HG03039 (cell line): ENCODE measurements around the gene VEPH1.

Experiments
- ATAC-seq: cut with Tn5 transposase; IDR thresholded peaks from one replicate; pipeline ENCODE4 v1.9.1; 2021; ENCODE audit warnings: mild to moderate bottlenecking, moderate library complexity; ENCODE audit not compliant: unreplicated experiment

VEPH1 gene

DNA sequence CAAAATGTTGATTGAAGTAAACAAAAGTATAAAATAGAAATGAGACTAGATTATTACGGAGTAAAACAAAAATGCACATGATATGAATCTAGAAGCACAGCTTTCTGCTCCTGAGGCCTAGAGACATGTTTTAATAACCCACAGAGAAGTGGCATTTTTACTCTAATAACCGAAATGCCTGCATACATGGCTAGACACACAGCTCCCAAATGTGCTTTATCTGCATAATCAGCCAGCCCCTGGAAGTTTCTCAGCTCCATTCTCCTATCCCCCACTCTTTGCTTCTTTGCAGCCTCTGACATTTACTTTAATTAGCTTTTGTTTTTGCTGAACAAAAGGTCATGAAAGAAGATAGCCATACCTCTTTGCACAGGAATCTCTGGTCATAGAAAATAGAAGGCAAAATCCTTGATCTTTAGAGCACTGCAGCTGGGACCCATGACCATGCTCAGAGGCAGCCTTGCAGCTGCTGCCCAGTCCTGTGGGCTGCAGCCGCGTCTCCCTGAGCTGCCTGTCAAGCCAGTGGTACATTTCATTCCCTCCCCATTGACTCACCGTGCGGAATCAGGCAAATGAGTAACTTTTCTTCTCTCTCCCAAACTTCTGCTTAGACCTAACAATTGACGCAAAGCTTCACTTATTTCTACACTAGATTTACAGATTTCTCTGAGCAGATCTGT lies at the start of gene VEPH1:
Gene VEPH1 (minus strand): TSS at position 501 of the 680 bp plus-strand sequence. CDS start 8,067 bp downstream, outside the sequence.
- ATAC-seq, result no peak

DNA sequence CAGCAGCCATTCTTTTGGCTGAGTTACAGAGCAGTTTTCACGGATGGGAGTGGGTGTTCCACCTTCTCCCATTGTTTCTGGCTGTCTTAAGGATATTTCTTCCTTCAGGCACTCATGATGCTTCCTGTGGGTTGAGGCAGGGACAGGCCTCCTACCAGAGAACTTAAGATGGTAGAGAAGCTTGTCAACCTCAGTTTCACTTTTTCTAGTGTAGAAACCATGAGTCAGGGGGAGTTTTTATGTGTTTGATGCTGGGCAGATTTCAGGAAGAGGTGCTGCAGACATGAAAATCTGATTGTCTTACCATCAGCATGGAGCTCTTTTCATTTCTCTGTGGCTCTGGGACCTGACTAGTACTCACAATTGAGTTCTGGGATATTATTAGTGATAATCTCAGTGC lies 48.7 kb upstream of the VEPH1 start:
- ATAC-seq, result no peak

GRCh38 chr3:157549498-157549897 lies 46.3 kb upstream of the VEPH1 start:
- ATAC-seq, result no peak

GRCh38 chr3:157544501-157545130 lies 41.4 kb upstream of the VEPH1 start:
- no peak for ATAC-seq

GRCh38 chr3:157543501-157544035 lies 40.4 kb upstream of the VEPH1 start:
- ATAC-seq, result no peak

DNA sequence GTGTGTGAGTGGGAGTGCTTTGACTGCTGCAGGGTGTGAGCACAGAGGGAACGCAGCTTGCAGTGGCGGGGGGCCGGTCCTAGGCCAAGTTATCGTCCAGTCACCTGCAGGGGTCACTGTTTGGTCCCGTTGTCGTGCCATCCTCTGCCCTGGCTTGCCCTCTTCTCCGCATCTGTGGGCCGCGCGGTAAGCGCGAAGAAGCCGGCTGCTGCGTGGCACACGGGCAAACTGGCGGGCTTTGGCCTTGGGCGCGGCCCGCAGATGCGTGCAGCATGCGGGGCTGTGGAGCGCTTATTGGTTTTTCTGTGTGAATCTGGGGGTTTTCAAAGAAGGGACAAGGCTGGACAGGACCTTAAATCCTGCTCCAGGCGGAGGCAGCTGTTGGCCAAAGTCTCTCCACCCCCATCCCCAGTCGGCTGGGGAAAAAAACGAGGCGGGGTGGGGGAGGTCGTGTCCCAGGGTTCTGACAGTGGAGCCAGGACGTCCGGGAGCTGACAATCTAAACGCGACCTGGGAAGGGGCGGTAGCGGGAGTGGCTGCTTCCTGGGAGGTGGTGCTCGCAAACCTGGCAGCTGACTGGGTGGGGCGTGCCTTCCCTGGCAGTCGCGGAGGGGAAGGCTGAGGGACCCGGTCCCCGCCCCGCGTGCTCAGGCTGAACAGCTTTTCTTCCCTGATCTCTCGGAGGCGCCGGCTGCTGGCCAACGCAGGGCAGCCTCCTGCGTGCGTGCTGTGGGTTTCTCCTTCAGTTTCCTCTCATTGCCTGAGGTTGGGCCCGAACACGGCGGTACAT lies 39.7 kb upstream of the VEPH1 start:
- ATAC-seq, result no peak

DNA sequence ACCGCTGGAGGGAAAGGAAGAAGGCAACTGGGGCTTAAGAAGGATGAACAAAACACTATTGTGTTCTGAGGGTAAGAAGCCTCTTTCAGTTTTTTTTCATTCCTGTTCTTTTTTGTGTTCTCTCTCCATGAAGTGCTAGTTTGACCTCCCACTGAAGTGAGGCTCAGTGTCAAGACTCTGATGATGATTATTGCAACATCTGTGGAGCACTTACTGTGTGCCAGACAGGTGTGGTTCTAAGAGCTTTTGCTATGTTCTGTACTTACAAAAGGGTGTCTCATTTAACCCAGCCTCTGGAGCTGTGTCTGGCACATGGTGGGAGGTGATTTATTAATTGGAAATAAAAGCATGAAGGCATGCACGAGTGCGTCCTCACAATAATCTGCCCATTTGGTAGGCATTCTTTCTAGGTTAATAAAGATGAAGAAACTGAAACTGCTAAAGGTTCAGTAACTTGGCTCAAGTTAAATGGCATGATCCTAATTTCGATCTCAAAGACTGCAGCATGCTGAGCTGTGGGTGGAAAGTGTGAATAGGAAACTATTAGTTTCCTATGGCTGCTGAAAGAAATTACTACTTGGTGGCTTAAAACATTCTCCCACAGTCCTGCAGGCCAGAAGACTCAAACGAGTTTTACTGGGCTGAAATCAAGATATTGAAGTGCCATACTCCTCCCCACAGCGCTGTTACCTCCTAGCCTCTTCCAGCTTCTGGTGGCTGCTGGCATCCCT lies 38.5 kb upstream of the VEPH1 start:
- ATAC-seq, result no peak

GRCh38 chr3:157540656-157541055 lies 37.4 kb upstream of the VEPH1 start:
- no peak for ATAC-seq

DNA sequence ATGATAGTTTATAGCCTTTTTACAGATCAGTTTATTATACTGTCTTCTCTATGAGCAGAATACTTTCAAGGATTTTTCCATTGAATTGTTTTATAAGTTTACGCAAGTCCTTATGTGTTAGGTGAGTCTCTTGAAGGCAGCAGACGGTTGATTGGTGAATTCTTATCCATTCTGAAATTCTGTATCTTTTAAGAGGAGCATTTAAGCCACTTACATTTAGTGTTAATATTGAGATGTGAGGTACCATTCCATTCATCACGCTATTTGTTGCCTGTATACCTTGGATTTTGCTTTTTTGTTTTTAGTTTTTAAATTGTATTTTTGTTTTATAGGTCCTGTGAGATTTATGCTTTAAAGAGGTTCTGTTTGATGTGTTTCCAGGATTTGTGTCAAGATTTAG lies 32.5 kb upstream of the VEPH1 start:
- ATAC-seq, result no peak

DNA sequence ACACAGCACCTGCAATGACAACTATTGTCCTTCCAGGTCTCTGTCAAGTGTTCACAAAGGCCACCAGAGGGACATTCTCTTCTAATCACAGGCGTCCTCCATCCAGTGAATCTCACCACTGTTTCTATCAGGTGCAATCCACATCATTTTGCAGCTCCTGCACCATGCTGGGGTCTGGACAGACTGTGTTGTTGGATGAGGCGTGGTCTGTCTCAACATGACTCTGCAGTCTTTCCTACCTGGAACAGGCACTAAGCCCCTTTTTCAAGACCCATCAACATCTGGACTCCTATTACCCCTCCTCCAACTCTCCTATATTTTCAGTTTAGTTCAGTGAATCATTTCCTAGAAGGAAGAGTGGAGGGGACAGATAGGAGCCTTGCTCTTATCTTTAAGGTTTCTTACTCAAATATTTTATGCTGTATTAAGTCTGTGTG lies 31.5 kb upstream of the VEPH1 start:
- no peak for ATAC-seq

DNA sequence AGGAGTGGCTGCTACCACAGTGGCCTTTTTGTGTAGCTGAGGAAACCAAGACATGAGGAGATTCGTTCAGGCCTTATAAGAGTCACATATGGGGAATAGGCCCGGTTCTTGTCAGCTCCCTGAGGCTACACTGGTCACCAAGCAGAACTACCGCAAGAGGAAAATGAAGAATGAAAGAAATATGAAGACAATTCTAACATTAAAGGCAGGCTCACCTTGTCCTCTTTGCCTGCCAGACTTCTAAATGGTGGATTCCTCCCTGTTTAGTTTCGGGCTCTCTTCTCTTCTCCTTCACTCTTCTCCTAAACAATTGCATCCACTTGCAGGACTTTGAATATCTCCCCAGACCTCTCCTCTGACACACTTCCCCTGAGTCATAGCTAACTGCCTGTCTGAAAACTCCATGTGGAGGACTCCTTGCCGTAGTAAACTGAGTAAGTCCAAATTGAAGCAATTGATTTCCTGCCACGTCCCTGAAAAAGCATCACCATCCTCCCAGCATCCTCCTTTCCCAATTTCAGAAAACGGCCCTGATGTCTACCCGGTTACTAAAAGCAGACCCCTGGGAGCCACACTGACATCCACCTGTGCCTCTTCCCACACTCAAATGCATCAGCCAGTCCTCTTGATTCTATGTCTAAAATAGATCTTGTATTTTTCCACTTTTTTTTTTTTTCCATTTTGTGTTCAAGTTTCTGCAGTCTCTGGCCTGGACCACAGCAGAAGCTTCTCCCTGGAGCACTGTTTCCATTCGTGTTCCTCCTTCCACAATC lies 30.3 kb upstream of the VEPH1 start:
- no peak for ATAC-seq

GRCh38 chr3:157532529-157533297 lies 29.5 kb upstream of the VEPH1 start:
- ATAC-seq, result peak; percentile 91

DNA sequence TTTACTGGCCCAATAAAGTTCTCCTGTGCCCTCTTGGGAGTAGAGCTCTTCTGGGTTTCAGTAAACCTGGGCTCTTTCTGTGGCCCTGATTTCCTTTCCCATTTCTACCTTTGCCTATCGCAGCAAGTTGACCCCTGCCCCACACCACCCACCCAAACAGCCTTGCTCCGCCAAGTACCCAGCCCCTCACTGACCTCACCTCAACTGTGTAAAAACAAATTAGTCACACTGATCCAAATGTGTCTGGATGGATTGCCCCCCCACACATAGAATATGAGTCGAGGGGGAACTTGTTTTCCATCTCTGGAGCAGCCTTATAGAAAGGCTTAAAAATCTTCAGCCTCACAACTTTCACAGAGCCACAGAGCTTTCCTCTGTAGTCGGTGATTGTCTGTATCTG lies 28.6 kb upstream of the VEPH1 start:
- no peak for ATAC-seq

GRCh38 chr3:157531301-157531660 lies 28.1 kb upstream of the VEPH1 start:
- ATAC-seq, result no peak

DNA sequence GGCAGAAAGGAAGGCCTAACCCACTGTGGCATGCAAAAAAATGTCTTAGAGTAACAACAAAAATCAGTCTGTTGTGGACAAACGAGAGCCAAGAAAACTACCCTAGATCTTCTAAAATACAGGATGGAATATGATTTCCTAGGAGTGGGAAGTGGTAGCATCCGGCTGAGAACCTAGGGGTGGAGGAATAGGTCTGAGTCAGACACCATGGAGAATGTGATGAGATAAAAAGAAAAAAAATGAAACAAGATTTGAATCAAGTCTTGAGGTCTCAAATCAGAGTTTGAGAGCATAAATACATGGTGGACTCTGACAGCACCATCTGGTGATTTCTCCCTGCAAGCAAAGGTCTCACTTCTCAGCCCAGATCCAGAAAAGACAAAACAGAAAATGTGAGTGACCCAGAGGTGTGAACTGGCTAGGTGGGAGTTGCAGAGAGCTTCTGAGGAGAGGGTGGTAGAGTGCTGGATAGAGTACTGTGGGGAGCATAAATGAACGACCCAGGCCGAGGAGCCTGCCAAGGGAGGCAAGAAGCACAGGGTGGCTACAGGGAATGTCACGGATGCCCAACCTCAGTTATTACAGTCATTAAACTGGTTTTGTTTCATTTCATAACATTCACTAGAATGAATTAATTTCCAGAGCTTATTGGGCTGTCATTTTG lies 27.6 kb upstream of the VEPH1 start:
- ATAC-seq, result no peak

GRCh38 chr3:157529751-157530150 lies 26.5 kb upstream of the VEPH1 start:
- no peak for ATAC-seq

- ATAC-seq, result no peak
Measured at GRCh38 chr3:157529085-157529484, 25.9 kb upstream of the VEPH1 start.

- no peak for ATAC-seq
Measured at GRCh38 chr3:157527131-157527881, 24.1 kb upstream of the VEPH1 start.
